PC-3 (cell line): ENCODE results near the gene AP2M1. TPM values are rescaled to one million over a fixed set of nuclear protein-coding genes. Genes with fewer than 3 reads are reported as not detected.

Source experiments
- ATAC-seq: fragments of 200-7000 bp; cut with Tn5 transposase; 2 replicates; pipeline ENCODE4 v1.9.1; 2020; ENCODE audit warnings: mild to moderate bottlenecking, moderate library complexity
- BruUV-seq: library from RNA; stranded (reverse); fragments of 400-500 nt; replicated peaks from 2 replicates; lab custom pipeline; 2021; lab: Mats Ljungman, UMichigan
- CTCF ChIA-PET: fragments of 300-600 bp; sonication (Branson Sonifier 250); formaldehyde crosslinking; loops from one replicate; lab custom pipeline; 2022; ENCODE audit warnings: antibody characterized with exemption; lab: Charles Lee
- POLR2A ChIA-PET: fragments of 300-600 bp; sonication (Branson Sonifier 250); formaldehyde crosslinking; loops from one replicate; lab custom pipeline; 2022; ENCODE audit warnings: antibody characterized with exemption; ENCODE audit not compliant: unreplicated experiment; lab: Charles Lee
- DNase-seq: peaks from one replicate; pipeline ENCODE4 v3.0.0-alpha.2; 2015
- H2AFZ ChIP-seq: fragments of 300-600 bp; sonication (generic); 2 replicates; pipeline ENCODE4 v1.6.0; 2016; ENCODE audit warnings: antibody characterized with exemption, low read length
- H3F3A ChIP-seq: fragments of 300-600 bp; sonication (generic); one replicate; pipeline ENCODE4 v1.6.0; 2017; ENCODE audit warnings: antibody characterized with exemption, low read length, control low read depth, mild to moderate bottlenecking; ENCODE audit not compliant: unreplicated experiment
- H3K27ac ChIP-seq: fragments of 300-600 bp; sonication (generic); 2 replicates; pipeline ENCODE4 v1.5.1; 2016; ENCODE audit warnings: mild to moderate bottlenecking, low read length
- H3K27me3 ChIP-seq: fragments of 300-600 bp; sonication (generic); 2 replicates; pipeline ENCODE4 v1.6.1; 2016; ENCODE audit warnings: low read length, mixed read lengths
- H3K36me3 ChIP-seq: fragments of 300-600 bp; sonication (generic); 2 replicates; pipeline ENCODE4 v1.6.1; 2016; ENCODE audit warnings: low read depth, mixed run types, low read length, mixed read lengths
- H3K4me1 ChIP-seq: fragments of 300-600 bp; sonication (generic); 2 replicates; pipeline ENCODE4 v1.5.1; 2016; ENCODE audit warnings: low read length; ENCODE audit not compliant: insufficient read depth
- H3K4me2 ChIP-seq: fragments of 300-600 bp; sonication (generic); 2 replicates; pipeline ENCODE4 v1.6.0; 2016; ENCODE audit warnings: low read length
- H3K4me3 ChIP-seq: fragments of 300-600 bp; sonication (generic); 2 replicates; pipeline ENCODE4 v1.5.1; 2016; ENCODE audit warnings: mild to moderate bottlenecking, low read length, mixed read lengths
- H3K79me2 ChIP-seq: fragments of 300-600 bp; sonication (generic); 2 replicates; pipeline ENCODE4 v1.6.1; 2017; ENCODE audit warnings: low read length, mixed read lengths
- H3K9ac ChIP-seq: fragments of 300-600 bp; sonication (generic); 2 replicates; pipeline ENCODE4 v1.6.0; 2016; ENCODE audit warnings: mild to moderate bottlenecking, low read length
- H3K9me2 ChIP-seq: fragments of 300-600 bp; sonication (generic); replicated peaks from 2 replicates; pipeline ENCODE4 v1.6.1; 2016; ENCODE audit warnings: mixed run types, low read length, mixed read lengths
- H3K9me3 ChIP-seq: fragments of 300-600 bp; sonication (generic); 2 replicates; pipeline ENCODE4 v1.6.1; 2016; ENCODE audit warnings: low read length, mixed read lengths
- H4K20me1 ChIP-seq: fragments of 300-600 bp; sonication (generic); 2 replicates; pipeline ENCODE4 v1.6.1; 2016; ENCODE audit warnings: low read length, mixed read lengths
- EZH2 ChIP-seq: fragments of 300-600 bp; sonication (generic); IDR thresholded peaks from one replicate; pipeline ENCODE4 v1.6.1; 2017; ENCODE audit warnings: antibody characterized with exemption, mild to moderate bottlenecking, low read length; ENCODE audit not compliant: unreplicated experiment
- EZH2phosphoT487 ChIP-seq: fragments of 300-600 bp; sonication (generic); IDR thresholded peaks from 2 replicates; pipeline ENCODE4 v1.6.1; 2018; ENCODE audit warnings: mild to moderate bottlenecking, antibody characterized with exemption, low read length, borderline replicate concordance
- intact Hi-C: fragments of 100-400 bp; cut with micrococcal nuclease; formaldehyde crosslinking; loops from 2 replicates; pipeline ENCODE4 v1.9.0; 2023
- total RNA-seq: library from RNA; depleted of rRNA; stranded (reverse); fragments of >200 nt; gene quantifications from 2 replicates; pipeline ENCODE4 v1.2.3, GENCODE V29; 2014
- TF ChIP-seq, protein P1 (sequence below): fragments of 300-600 bp; sonication (generic); conservative IDR thresholded peaks from 2 replicates; pipeline ENCODE4 v1.5.1; 2017; ENCODE audit warnings: antibody characterized with exemption, low read depth, mild to moderate bottlenecking, low read length

AP2M1 gene
- total RNA-seq, 1 experiment from 2014 or later, result 522 TPM

DNA sequence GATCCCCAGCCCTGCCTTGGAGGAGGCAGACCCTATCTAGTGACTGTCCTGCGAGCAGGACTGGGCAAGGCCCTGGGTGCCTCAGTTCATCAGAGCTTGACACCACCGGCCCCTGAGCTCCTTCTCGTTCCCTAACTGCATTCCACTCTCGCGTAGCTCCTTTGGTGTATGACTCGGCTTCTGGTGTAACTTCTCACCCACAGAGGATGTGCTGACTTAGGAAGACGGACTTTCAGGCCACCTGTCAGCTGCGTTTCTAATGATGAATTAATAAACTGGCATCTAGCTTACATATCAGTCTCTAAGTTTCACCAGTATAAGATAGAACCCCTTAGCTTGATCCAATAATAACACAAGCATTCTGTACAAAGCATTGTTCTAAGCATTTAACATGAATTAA, 28.9 kb downstream of the AP2M1 start:
- CTCF ChIA-PET, result interaction anchor here (0.6 kb wide), 1 partner anchor 308 kb away, joined by 5 read pairs; no protein-coding TSS in a partner anchor
- Histone ChIP-seq H3K79me2 (no peaks in the 10 kb centered on the region), H3K4me1 (no peaks in the 10 kb centered on the region), H3K27ac (no peak overlapping the region), H3K9ac (no peak overlapping the region), H3K4me3 (no peak overlapping the region), H3K4me2 (no peak overlapping the region), H3F3A (no peaks in the 10 kb centered on the region), H3K36me3 (no peaks in the 10 kb centered on the region), H3K9me3 (no peaks in the 10 kb centered on the region), H3K9me2 (no peaks in the 10 kb centered on the region), H3K27me3 (peaks cover 22% of the 10 kb centered on the region), H2AFZ (no peak overlapping the region), H4K20me1 (no peaks in the 10 kb centered on the region)
- intact Hi-C loops, result no loop called here
- POLR2A ChIA-PET, result no interaction called here
- no TSS peak for BruUV-seq
- ATAC-seq (no peak), DNase-seq (no peak)
- no peak for TF ChIP-seq EZH2
- TF ChIP-seq, protein P1, sequence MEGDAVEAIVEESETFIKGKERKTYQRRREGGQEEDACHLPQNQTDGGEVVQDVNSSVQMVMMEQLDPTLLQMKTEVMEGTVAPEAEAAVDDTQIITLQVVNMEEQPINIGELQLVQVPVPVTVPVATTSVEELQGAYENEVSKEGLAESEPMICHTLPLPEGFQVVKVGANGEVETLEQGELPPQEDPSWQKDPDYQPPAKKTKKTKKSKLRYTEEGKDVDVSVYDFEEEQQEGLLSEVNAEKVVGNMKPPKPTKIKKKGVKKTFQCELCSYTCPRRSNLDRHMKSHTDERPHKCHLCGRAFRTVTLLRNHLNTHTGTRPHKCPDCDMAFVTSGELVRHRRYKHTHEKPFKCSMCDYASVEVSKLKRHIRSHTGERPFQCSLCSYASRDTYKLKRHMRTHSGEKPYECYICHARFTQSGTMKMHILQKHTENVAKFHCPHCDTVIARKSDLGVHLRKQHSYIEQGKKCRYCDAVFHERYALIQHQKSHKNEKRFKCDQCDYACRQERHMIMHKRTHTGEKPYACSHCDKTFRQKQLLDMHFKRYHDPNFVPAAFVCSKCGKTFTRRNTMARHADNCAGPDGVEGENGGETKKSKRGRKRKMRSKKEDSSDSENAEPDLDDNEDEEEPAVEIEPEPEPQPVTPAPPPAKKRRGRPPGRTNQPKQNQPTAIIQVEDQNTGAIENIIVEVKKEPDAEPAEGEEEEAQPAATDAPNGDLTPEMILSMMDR, result no peak
- TF ChIP-seq EZH2phosphoT487, result no peak

DNA sequence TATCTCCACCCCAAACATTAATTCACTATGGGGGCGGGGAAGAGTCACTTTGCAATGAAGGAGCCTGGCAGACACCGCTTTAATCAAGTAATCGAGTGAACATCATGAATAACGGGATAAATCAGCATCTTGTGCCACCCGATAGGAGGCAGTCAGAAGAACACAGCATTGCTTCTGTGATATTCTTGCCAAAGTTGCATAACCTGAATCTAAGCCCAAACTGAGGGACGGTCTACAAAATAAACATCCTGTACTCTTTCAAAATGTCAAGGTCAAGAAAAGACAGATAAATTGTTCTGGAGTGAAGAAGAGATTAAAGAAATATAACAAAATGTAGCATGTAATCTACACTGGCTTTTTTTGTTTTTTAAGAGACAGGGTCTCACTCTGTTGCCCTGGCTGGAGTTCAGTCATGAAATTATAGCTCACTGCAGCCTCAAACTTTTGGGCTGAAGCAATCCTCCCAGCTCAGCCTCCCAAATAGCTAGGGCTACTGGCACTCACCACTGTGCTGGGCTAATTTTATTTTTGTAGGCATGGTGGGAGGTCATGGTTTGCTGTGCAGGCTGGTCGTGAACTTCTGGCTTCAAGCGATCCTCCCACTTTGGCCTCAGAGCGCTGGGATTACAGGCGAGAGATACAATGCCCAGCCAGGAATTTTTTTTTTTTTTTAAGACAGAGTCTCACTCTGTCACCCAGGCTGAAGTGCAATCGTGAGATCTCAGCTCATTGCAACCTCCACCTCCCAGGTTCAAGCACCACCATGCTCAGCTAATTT, 34.7 kb downstream of the AP2M1 start:
- Histone ChIP-seq H3K79me2 (no peaks in the 10 kb centered on the region), H3K9me2 (no peaks in the 10 kb centered on the region), H3K36me3 (no peaks in the 10 kb centered on the region), H2AFZ (no peak overlapping the region), H3K9me3 (no peaks in the 10 kb centered on the region), H3K4me3 (no peak overlapping the region), H4K20me1 (no peaks in the 10 kb centered on the region), H3F3A (no peaks in the 10 kb centered on the region), H3K27ac (no peak overlapping the region), H3K4me1 (no peaks in the 10 kb centered on the region), H3K9ac (no peak overlapping the region), H3K4me2 (no peak overlapping the region), H3K27me3 (peaks cover 22% of the 10 kb centered on the region)
- no TSS peak for BruUV-seq
- intact Hi-C loops, result no loop called here
- no peak for ATAC-seq
- ChIA-PET CTCF (no interaction called here), POLR2A (no interaction called here)
- no peak for DNase-seq
- TF ChIP-seq EZH2, result no peak
- TF ChIP-seq, protein P1, result no peak
- no peak for TF ChIP-seq EZH2phosphoT487

DNA sequence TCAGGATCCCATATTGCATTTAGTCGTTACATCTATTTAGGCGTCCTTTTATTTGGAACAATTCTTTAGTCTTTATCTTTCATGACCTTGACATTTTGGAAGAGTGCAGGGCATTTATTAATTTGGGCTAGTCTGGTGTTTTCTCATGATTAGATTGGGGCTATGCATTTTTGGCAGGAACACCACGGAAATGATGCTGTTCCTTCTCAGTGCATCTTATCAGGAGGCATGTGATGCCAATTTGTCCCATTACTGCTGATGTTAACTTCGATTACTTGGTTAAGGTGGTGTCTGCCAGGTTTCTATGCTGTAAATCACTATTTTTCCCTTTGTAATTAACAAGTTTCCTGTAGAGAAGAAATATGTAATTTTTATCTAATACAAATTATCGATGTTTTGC, 36.6 kb downstream of the AP2M1 start:
- ChIA-PET CTCF (no interaction called here), POLR2A (no interaction called here)
- H3K79me2 ChIP-seq, result no peaks in the 10 kb centered on the region
- no peak overlapping the region for H3K9ac ChIP-seq
- H3K9me2 ChIP-seq, result no peaks in the 10 kb centered on the region
- no peak overlapping the region for H3K4me2 ChIP-seq
- H3K9me3 ChIP-seq, result no peaks in the 10 kb centered on the region
- no peak overlapping the region for H3K4me3 ChIP-seq
- H3K36me3 ChIP-seq, result no peaks in the 10 kb centered on the region
- TF ChIP-seq EZH2phosphoT487, result no peak
- no peak for TF ChIP-seq EZH2
- TF ChIP-seq, protein P1, result no peak
- H3K4me1 ChIP-seq, result no peaks in the 10 kb centered on the region
- H3K27me3 ChIP-seq, result peaks cover 14% of the 10 kb centered on the region
- no peaks in the 10 kb centered on the region for H4K20me1 ChIP-seq
- intact Hi-C loops, result no loop called here
- DNase-seq (no peak), ATAC-seq (no peak)
- BruUV-seq, result no TSS peak
- no peak overlapping the region for H3K27ac ChIP-seq
- H2AFZ ChIP-seq, result no peak overlapping the region
- no peaks in the 10 kb centered on the region for H3F3A ChIP-seq
